Osteocyte (in vitro differentiated cells): Measurements from ENCODE around the gene NKIRAS1. TPM values are rescaled to one million over a fixed set of nuclear protein-coding genes. Genes with fewer than 3 reads are reported as not detected.
A peak's percentile ranks its signal among the peaks of the same experiment; 100 is the strongest.

ENCODE experiments used
- DNase-seq: peaks from one replicate; pipeline ENCODE4 v3.0.0; 2021; ENCODE audit warnings: mixed read lengths; ENCODE audit not compliant: unreplicated experiment; ENCODE audit errors: extremely low spot score
- H3K27ac Mint-ChIP-seq: one replicate; pipeline ENCODE4 v1.8.0; 2021; ENCODE audit warnings: mild to moderate bottlenecking, mixed read lengths; ENCODE audit not compliant: unreplicated experiment
- H3K27me3 Mint-ChIP-seq: one replicate; pipeline ENCODE4 v1.8.0; 2021; ENCODE audit warnings: mixed read lengths; ENCODE audit not compliant: unreplicated experiment
- H3K36me3 Mint-ChIP-seq: one replicate; pipeline ENCODE4 v1.8.0; 2021; ENCODE audit warnings: mixed read lengths; ENCODE audit not compliant: unreplicated experiment
- H3K4me1 Mint-ChIP-seq: one replicate; pipeline ENCODE4 v1.8.0; 2021; ENCODE audit warnings: mixed read lengths; ENCODE audit not compliant: unreplicated experiment
- H3K4me3 Mint-ChIP-seq: one replicate; pipeline ENCODE4 v1.8.0; 2021; ENCODE audit warnings: mild to moderate bottlenecking, moderate library complexity, mixed read lengths; ENCODE audit not compliant: unreplicated experiment
- H3K9me3 Mint-ChIP-seq: one replicate; pipeline ENCODE4 v1.8.0; 2021; ENCODE audit warnings: mixed read lengths; ENCODE audit not compliant: unreplicated experiment
- total RNA-seq: library from RNA; stranded (reverse); gene quantifications from 2 replicates; pipeline ENCODE4 v1.2.1, GENCODE V29; 2021
- TF ChIP-seq, protein P1 (sequence below): fragments of 200-600 bp; sonication (generic); IDR thresholded peaks from 2 replicates; pipeline ENCODE4 v1.5.0; 2021; ENCODE audit warnings: antibody characterized with exemption, mild to moderate bottlenecking, moderate library complexity

The NKIRAS1 gene
- total RNA-seq, 1 donor from 2014 or later = 13.1 TPM

DNA sequence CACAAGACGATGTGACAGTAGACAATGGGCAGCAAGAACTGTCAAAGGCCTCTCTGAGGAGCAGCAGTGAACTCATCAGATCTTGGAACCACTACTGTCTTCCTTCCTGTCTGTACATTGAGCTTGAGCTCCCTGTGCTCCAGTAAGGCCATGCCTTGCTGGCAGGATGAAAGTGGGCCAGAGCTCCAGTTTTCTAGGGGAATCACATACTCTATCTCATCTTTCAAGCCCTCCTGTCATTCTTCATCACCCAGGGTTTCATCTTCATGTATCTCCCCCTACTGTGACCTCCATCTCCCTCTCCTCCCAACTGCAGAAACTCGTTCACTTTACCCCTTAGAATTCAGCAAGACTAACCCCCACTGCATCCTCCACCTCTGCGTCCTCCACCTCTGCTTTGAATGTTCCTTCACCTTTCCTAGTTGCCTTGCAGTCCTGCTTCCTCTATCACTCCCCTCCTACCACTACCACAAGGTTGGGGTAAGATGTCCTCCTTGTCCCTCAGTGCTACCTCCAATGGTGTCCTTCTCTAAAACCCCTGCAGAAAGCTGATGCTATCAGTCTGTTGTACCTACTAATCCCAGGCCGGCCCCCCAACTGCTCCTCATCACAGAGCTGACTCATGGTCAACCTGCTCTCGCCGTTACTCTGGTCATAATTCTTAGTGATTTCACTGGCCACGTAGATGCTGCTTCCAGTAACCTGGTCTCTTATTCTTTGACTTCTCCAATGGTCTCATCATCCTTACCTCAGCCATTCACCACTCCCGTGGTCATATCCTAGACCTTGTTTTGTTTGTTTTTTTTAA, 22.3 kb downstream of the NKIRAS1 start:
- Mint-ChIP-seq H3K4me1 (no peaks in the 10 kb centered on the region), H3K36me3 (peaks cover 41% of the 10 kb centered on the region), H3K4me3 (no peak overlapping the region), H3K27me3 (no peaks in the 10 kb centered on the region), H3K9me3 (peaks cover 4% of the 10 kb centered on the region), H3K27ac (peak overlapping the region; percentile 15)
- DNase-seq = no peak
- TF ChIP-seq, protein P1, sequence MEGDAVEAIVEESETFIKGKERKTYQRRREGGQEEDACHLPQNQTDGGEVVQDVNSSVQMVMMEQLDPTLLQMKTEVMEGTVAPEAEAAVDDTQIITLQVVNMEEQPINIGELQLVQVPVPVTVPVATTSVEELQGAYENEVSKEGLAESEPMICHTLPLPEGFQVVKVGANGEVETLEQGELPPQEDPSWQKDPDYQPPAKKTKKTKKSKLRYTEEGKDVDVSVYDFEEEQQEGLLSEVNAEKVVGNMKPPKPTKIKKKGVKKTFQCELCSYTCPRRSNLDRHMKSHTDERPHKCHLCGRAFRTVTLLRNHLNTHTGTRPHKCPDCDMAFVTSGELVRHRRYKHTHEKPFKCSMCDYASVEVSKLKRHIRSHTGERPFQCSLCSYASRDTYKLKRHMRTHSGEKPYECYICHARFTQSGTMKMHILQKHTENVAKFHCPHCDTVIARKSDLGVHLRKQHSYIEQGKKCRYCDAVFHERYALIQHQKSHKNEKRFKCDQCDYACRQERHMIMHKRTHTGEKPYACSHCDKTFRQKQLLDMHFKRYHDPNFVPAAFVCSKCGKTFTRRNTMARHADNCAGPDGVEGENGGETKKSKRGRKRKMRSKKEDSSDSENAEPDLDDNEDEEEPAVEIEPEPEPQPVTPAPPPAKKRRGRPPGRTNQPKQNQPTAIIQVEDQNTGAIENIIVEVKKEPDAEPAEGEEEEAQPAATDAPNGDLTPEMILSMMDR = no peak

DNA sequence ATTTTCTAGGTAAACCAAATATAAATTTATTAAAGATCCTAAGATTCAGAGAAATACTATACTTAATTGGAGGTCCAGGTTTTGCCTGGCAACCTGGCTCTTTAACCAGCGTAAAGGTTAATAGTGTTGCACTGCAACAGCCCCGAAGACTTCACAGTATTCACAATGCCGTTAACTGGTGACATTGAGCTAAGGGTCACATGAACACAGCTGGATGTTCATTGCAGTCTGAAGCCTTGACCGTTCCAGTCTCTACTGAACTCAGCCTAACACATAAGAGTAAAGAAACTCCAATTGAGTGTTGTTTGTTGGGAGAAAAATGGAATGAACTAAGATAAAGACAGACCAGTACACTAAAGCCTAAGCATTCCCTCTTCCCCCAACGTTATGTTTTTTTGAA, 26.8 kb downstream of the NKIRAS1 start:
- TF ChIP-seq, protein P1 = no peak
- no peak for DNase-seq
- no peaks in the 10 kb centered on the region for H3K27me3 Mint-ChIP-seq
- no peak overlapping the region for H3K4me3 Mint-ChIP-seq
- H3K36me3 Mint-ChIP-seq = peaks cover 15% of the 10 kb centered on the region
- no peaks in the 10 kb centered on the region for H3K4me1 Mint-ChIP-seq
- no peak overlapping the region for H3K27ac Mint-ChIP-seq
- H3K9me3 Mint-ChIP-seq = no peaks in the 10 kb centered on the region

DNA sequence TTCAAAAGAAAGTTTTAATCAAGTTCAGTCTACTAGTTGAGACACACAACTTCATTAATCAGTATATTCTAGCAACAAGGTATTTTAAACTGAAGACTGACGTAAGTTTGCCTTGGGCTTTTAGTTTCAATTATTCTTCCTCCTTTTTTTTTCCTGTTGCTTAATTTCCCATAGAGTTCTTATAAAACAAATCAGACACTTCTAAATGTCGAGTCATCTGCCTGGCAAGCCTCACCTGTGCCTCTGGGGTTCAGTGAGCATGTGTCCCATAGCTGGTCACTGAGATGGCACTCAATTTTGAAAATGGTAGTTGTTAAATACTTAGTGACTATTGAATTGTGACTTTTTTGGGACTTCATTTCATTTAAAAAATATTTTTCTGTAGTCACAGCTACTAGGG, 27.4 kb downstream of the NKIRAS1 start:
- TF ChIP-seq, protein P1 = no peak
- peaks cover 10% of the 10 kb centered on the region for H3K36me3 Mint-ChIP-seq
- no peaks in the 10 kb centered on the region for H3K4me1 Mint-ChIP-seq
- no peak for DNase-seq
- H3K9me3 Mint-ChIP-seq = no peaks in the 10 kb centered on the region
- no peak overlapping the region for H3K27ac Mint-ChIP-seq
- no peaks in the 10 kb centered on the region for H3K27me3 Mint-ChIP-seq
- no peak overlapping the region for H3K4me3 Mint-ChIP-seq

DNA sequence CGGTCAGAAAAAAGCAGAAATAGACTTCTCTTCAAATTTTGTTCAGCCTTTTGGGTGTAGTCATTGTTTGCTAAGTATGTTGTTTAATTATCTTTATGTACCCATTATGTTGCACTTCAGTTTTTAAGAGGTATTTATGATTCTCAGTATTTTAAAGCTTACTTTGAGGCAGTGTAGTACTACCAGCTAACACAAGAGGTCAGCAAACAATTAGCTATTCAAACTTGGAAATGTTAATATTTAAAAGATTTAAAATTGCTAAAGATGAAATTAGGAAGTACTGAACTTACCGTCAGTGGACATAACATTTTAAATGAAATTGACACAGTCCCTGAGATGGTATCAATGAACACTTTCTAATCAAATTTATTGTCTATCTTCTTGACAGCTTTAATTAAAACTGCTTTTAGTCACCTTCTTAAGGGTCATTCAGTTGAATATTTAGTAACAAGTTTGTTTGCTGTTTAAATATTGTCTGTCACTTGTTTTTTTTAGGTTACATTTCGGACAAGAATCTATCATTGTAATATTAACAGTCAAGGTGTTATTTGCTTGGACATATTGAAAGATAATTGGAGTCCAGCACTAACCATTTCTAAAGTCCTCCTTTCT, 28.1 kb downstream of the NKIRAS1 start:
- DNase-seq = no peak
- Mint-ChIP-seq H3K9me3 (no peaks in the 10 kb centered on the region), H3K27me3 (no peaks in the 10 kb centered on the region), H3K4me3 (no peak overlapping the region), H3K27ac (no peak overlapping the region), H3K4me1 (no peaks in the 10 kb centered on the region), H3K36me3 (peaks cover 8% of the 10 kb centered on the region)
- TF ChIP-seq, protein P1 = peak; percentile 78

GRCh38 chr3:23886311-23886710, 30.5 kb downstream of the NKIRAS1 start:
- no peaks in the 10 kb centered on the region for H3K27me3 Mint-ChIP-seq
- TF ChIP-seq, protein P1 = no peak
- no peak overlapping the region for H3K4me3 Mint-ChIP-seq
- H3K4me1 Mint-ChIP-seq = no peaks in the 10 kb centered on the region
- no peaks in the 10 kb centered on the region for H3K9me3 Mint-ChIP-seq
- no peak for DNase-seq
- no peak overlapping the region for H3K27ac Mint-ChIP-seq
- H3K36me3 Mint-ChIP-seq = peaks cover 16% of the 10 kb centered on the region
